IMR-90 (cell line): Measurements from ENCODE around the gene ANAPC1.
"Not testable (repeated sequence)": the region's sequence is repeated elsewhere in the genome, so short reads cannot be mapped to it uniquely, and the experiment has no call there.

Source experiments
- CTCF ChIP-seq: conservative IDR thresholded peaks from 2 replicates; pipeline ENCODE4 v1.5.1; 2012; ENCODE audit warnings: mild to moderate bottlenecking, low read depth, low read length, improper control_type of control experiment
- RAD21 ChIP-seq: IDR thresholded peaks from 2 replicates; pipeline ENCODE4 v1.6.1; 2012; ENCODE audit warnings: low read length, improper control_type of control experiment
- RCOR1 ChIP-seq: IDR thresholded peaks from 2 replicates; pipeline ENCODE4 v1.6.1; 2012; ENCODE audit warnings: mild to moderate bottlenecking, low read length, improper control_type of control experiment; ENCODE audit not compliant: insufficient replicate concordance
- SMC3 ChIP-seq: fragments of 150-350 bp; IDR thresholded peaks from 2 replicates; pipeline ENCODE4 v1.6.1; 2016; ENCODE audit warnings: low read depth, mild to moderate bottlenecking, antibody characterized with exemption, low read length, moderate library complexity

- not testable (repeated sequence) for TF ChIP-seq CTCF, RCOR1, SMC3, RAD21
Measured at GRCh38 chr2:111772180-111772579, 111.8 kb downstream of the ANAPC1 start.
